Body of pancreas (tissue), 4 donors: Measurements from ENCODE around the gene LRRC37B.
"Not testable (repeated sequence)": the region's sequence is repeated elsewhere in the genome, so short reads cannot be mapped to it uniquely, and the experiment has no call there.

Experiments
- POLR2A ChIP-seq, 3 donors: fragments of 450-650 bp; IDR thresholded peaks; one replicate each; pipeline ENCODE4 v1.6.1; 2016; ENCODE audit warnings: antibody characterized with exemption in 3 of 3, mild to moderate bottlenecking in 2 of 3
- TF ChIP-seq, protein P1 (sequence below), 7 experiments: fragments of 450-650 bp in 4 of 7; fragments of 200-600 bp in 3 of 7; sonication (generic) in 3 of 7; IDR thresholded peaks; one replicate each; pipeline ENCODE4 v1.5.1; 2016 to 2019; ENCODE audit warnings: antibody characterized with exemption in 7 of 7

DNA sequence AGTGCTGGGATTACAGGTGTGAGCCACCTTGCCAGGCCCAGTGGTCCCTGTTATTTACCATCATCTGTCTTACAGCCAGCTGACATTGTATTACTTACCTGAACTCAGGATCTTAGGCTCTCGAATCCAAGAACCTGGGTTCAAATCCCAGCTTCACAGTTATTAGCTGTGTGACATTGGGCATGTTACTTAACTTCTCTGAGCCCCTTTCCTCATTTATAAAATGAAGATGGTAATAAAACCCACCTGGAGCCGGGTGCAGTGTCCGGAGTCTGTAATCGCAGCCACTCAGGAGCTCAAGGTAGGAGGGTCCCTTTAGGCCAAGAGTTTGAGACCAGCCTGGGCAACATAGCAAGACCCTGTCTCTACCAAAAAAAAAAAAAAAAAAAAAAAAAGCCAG, 79.7 kb downstream of the LRRC37B start:
- TF ChIP-seq POLR2A (IDR thresholded peaks at IDR 0.05) = not testable (repeated sequence)
- TF ChIP-seq, protein P1, sequence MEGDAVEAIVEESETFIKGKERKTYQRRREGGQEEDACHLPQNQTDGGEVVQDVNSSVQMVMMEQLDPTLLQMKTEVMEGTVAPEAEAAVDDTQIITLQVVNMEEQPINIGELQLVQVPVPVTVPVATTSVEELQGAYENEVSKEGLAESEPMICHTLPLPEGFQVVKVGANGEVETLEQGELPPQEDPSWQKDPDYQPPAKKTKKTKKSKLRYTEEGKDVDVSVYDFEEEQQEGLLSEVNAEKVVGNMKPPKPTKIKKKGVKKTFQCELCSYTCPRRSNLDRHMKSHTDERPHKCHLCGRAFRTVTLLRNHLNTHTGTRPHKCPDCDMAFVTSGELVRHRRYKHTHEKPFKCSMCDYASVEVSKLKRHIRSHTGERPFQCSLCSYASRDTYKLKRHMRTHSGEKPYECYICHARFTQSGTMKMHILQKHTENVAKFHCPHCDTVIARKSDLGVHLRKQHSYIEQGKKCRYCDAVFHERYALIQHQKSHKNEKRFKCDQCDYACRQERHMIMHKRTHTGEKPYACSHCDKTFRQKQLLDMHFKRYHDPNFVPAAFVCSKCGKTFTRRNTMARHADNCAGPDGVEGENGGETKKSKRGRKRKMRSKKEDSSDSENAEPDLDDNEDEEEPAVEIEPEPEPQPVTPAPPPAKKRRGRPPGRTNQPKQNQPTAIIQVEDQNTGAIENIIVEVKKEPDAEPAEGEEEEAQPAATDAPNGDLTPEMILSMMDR (IDR thresholded peaks at IDR 0.05) = not testable (repeated sequence)
